ENCODE data around the gene ANKRD10. TPM values are rescaled to one million over a fixed set of nuclear protein-coding genes. Genes with fewer than 3 reads are reported as not detected.

ANKRD10 gene
- total and polyA plus RNA-seq, 10 of the 15 experiments (the other 5 are each of a cell fraction or from before 2014, with no cell fraction given), result 47.1 to 199 (median 97.2) TPM

GRCh38 chr13:110866491-110867170 is 48.2 kb downstream of the ANKRD10 start (continued):
- TF ChIP-seq TAF1 (IDR thresholded peaks at IDR 0.05; ENCODE audit: borderline replicate concordance, low read depth, low read length) (no peak), ZBED1 (IDR thresholded peaks at IDR 0.05; ENCODE audit: borderline replicate concordance) (no peak), RAD21 (IDR thresholded peaks at IDR 0.05; ENCODE audit: insufficient read depth, low read depth, low read length) (no peak), BCL3 (IDR thresholded peaks at IDR 0.05; ENCODE audit: borderline replicate concordance, insufficient read depth, low read depth, low read length, poor library complexity, severe bottlenecking) (no peak)

GRCh38 chr13:110863685-110864084 is 51.2 kb downstream of the ANKRD10 start:
- no peaks in the 10 kb centered on the region for H3K79me2 ChIP-seq (ENCODE audit: control insufficient read depth, insufficient read depth, low read length)
- RAD21 ChIA-PET (ENCODE audit: unreplicated experiment), result no interaction called here
- H3K4me2 ChIP-seq (ENCODE audit: control insufficient read depth, insufficient read depth), result no peak overlapping the region
- no peaks in the 10 kb centered on the region for H3K4me1 ChIP-seq (ENCODE audit: control insufficient read depth, insufficient read depth, low read length)
- no peak overlapping the region for H3K4me3 ChIP-seq
- no peaks in the 10 kb centered on the region for H3K36me3 ChIP-seq (ENCODE audit: control insufficient read depth in 2 of 2, insufficient read depth in 2 of 2, low read length in 1 of 2)
- intact Hi-C loops (cut with micrococcal nuclease; ENCODE audit: unreplicated experiment), result no loop called here
- in situ Hi-C loops (cut with MboI), result no loop called here
- WGBS (ENCODE audit: insufficient coverage, insufficient replicate concordance, low lambda C conversion rate, missing lambda C conversion rate), result 32% methylated on average over 6 of the region's 6 CpGs
- no peak for DNase-seq (ENCODE audit: low read depth, low spot score)
- H3K9ac ChIP-seq (ENCODE audit: control insufficient read depth, insufficient read depth, low read length), result no peak overlapping the region
- SMC1A ChIA-PET (ENCODE audit: uncharacterized antibody, unreplicated experiment), result interaction anchor here (0.7 kb wide), 1 partner anchor 17 kb away, joined by 3 read pairs; no protein-coding TSS in a partner anchor
- H3K27ac ChIP-seq (ENCODE audit: control insufficient read depth, insufficient read depth), result no peak overlapping the region
- no peak overlapping the region for H2AFZ ChIP-seq (ENCODE audit: control insufficient read depth, low read depth, low read length)
- no peak for FAIRE-seq
- CTCF ChIA-PET, result interaction anchor here (0.8 kb wide), 1 partner anchor 14 kb away, joined by 3 read pairs; no protein-coding TSS in a partner anchor
- no peaks in the 10 kb centered on the region; the same call in 2 of the 3 replicates for H3K9me3 ChIP-seq (replicated peaks; ENCODE audit: control insufficient read depth, insufficient read depth, low read length)
- POLR2A ChIA-PET, result no interaction called here
- no peaks in the 10 kb centered on the region for H4K20me1 ChIP-seq (ENCODE audit: control insufficient read depth, insufficient read depth)
- no peaks in the 10 kb centered on the region for H3K27me3 ChIP-seq (replicated peaks in 1 of 2; ENCODE audit: control insufficient read depth in 2 of 2, insufficient read depth in 2 of 2, low read length in 1 of 2)
- no peak for ATAC-seq
- BruUV-seq (replicated peaks), result no TSS peak
- TF ChIP-seq EED (IDR thresholded peaks at IDR 0.05; ENCODE audit: low read depth) (no peak), IRF4 (IDR thresholded peaks at IDR 0.05; ENCODE audit: low read depth, low read length) (no peak), SMC3 (IDR thresholded peaks at IDR 0.05; ENCODE audit: borderline replicate concordance, low read length) (no peak), RAD51 (IDR thresholded peaks at IDR 0.05) (no peak), PRDM15 (CRISPR knock-in tag; IDR thresholded peaks at IDR 0.05) (no peak), MTA2 (IDR thresholded peaks at IDR 0.05; ENCODE audit: low read depth) (no peak), PAX8 (IDR thresholded peaks at IDR 0.05) (no peak), E2F8 (IDR thresholded peaks at IDR 0.05; ENCODE audit: low read depth, partially characterized antibody) (no peak), TBL1XR1 (IDR thresholded peaks at IDR 0.05; ENCODE audit: low read depth, low read length) (no peak), POU2F2 (IDR thresholded peaks at IDR 0.05; ENCODE audit: borderline replicate concordance, low read depth, low read length) (no peak)
